Right lobe of liver (tissue), 4 donors: ENCODE measurements around the gene MAPT.

Experiments
- CTCF ChIP-seq, 4 donors: fragments of 200-600 bp in 3 of 4; fragments of 450-650 bp in 1 of 4; IDR thresholded peaks; one replicate each; pipeline versions ENCODE4 v1.5.1 to v1.8.0; 2016 to 2022; ENCODE audit warnings: antibody characterized with exemption in 4 of 4, mild to moderate bottlenecking in 2 of 4
- POLR2A ChIP-seq: fragments of 450-650 bp; IDR thresholded peaks from one replicate; pipeline ENCODE4 v1.6.1; 2017; ENCODE audit warnings: antibody characterized with exemption, mild to moderate bottlenecking
- donor health status: DM: no; HTN: no; CAD: no.
- donor health status: DM: no; HTN: no; CAD: no.
- donor health status: DM: no; HTN: yes; CAD: no.

- no peak for TF ChIP-seq CTCF (IDR thresholded peaks at IDR 0.05)
- no peak for TF ChIP-seq POLR2A
Measured at GRCh38 chr17:45927247-45927646, 32.9 kb downstream of the MAPT start.
